Activated CD4-positive, CD25-positive, alpha-beta regulatory T cell treated with anti-CD3 and anti-CD28 coated beads, Interleukin-2, amount 50 U/mL, for 16 hours (primary cell): ENCODE measurements around the gene PRKACB.

Source experiments
- DNase-seq: peaks from one replicate; pipeline ENCODE4 v3.0.0-alpha.2; 2020; ENCODE audit warnings: low read depth, low spot score

The PRKACB gene

GRCh38 chr1:84156210-84156621 lies 12.1 kb downstream of the PRKACB start:
- DNase-seq: no peak

- no peak for DNase-seq
Observed at GRCh38 chr1:84159533-84160240, 15.6 kb downstream of the PRKACB start.

GRCh38 chr1:84162295-84162694 lies 18.2 kb downstream of the PRKACB start:
- DNase-seq: no peak

- DNase-seq: no peak
Observed at GRCh38 chr1:84163123-84163931, 19.3 kb downstream of the PRKACB start.

GRCh38 chr1:84164161-84164560 lies 20.1 kb downstream of the PRKACB start:
- no peak for DNase-seq

- no peak for DNase-seq
Observed at GRCh38 chr1:84164567-84165021, 20.5 kb downstream of the PRKACB start.

- no peak for DNase-seq
Observed at GRCh38 chr1:84165601-84166000, 21.5 kb downstream of the PRKACB start.

- no peak for DNase-seq
Observed at GRCh38 chr1:84166797-84167196, 22.7 kb downstream of the PRKACB start.

- DNase-seq: no peak
Observed at GRCh38 chr1:84168783-84169182, 24.7 kb downstream of the PRKACB start.

GRCh38 chr1:84170171-84170570 lies 26.1 kb downstream of the PRKACB start:
- DNase-seq: no peak

GRCh38 chr1:84171481-84171880 lies 27.4 kb downstream of the PRKACB start:
- DNase-seq: no peak

- DNase-seq: no peak
Observed at GRCh38 chr1:84174051-84174556, 30.0 kb downstream of the PRKACB start.

- DNase-seq: no peak
Observed at GRCh38 chr1:84181350-84182005, 37.4 kb downstream of the PRKACB start.

GRCh38 chr1:84190455-84190854 lies 46.4 kb downstream of the PRKACB start:
- no peak for DNase-seq

- DNase-seq: no peak
Observed at GRCh38 chr1:84192681-84193080, 48.6 kb downstream of the PRKACB start.

GRCh38 chr1:84198832-84199231 lies 54.8 kb downstream of the PRKACB start:
- no peak for DNase-seq

GRCh38 chr1:84199257-84199656 lies 55.2 kb downstream of the PRKACB start:
- DNase-seq: no peak

GRCh38 chr1:84202126-84202525 lies 58.1 kb downstream of the PRKACB start:
- DNase-seq: no peak

- DNase-seq: no peak
Observed at GRCh38 chr1:84206375-84206774, 62.3 kb downstream of the PRKACB start.

GRCh38 chr1:84208935-84209334 lies 64.9 kb downstream of the PRKACB start:
- no peak for DNase-seq

- DNase-seq: no peak
Observed at GRCh38 chr1:84214115-84214956, 70.3 kb downstream of the PRKACB start.
